ENCODE measurements around the gene PRUNE2. TPM values are rescaled to one million over a fixed set of nuclear protein-coding genes. Genes with fewer than 3 reads are reported as not detected.

PRUNE2 gene
- total and polyA plus RNA-seq, 9 of the 15 experiments (the other 6 are each of a cell fraction or from before 2014, with no cell fraction given), result 0.05 to 0.45 (median 0.18) TPM; not detected in 1

DNA sequence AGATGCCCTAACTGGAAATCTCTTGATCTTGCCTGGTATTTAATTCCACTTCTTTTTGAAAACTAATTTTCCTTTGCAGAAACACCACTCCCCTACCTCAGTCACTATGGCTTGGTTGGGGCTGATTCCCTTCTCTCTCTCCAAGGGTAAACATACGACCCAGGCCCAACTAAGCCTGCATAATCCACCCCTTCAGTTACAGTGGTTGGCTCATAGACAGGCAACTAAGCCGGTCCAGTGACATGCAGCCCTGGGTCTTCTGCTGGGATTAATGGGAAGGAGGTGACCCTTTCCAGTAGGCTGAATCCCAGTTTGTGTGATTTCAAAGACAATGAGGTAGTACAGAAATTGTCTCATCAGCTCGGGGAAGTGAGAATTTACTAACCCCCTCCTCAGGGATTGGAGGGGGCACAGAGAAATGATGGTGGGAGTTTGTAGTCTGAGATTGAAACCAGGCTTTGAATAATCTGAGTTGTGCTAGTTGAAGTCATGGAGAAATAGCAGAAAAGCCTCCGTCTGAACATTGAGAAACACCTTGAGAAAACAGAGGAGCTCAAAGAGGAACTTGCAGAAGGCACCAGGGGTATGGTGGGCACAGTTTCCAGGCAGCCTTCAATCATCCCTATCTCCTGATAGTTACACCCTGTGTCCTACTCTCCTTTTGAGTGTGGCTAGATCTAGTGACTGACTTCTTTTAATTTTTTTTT is 298.0 kb downstream of the PRUNE2 start:
- Histone ChIP-seq H4K20me1 (replicated peaks; ENCODE audit: control insufficient read depth, insufficient read depth, low read length) (no peaks in the 10 kb centered on the region; the same call in 1 of the 2 replicates), H3K9me1 (ENCODE audit: control insufficient read depth, insufficient read depth, low read length) (no peaks in the 10 kb centered on the region), H2AFZ (ENCODE audit: low read depth, low read length) (no peak overlapping the region), H3K36me3 (ENCODE audit: control insufficient read depth, insufficient read depth, low read length) (no peaks in the 10 kb centered on the region), H3K4me1 (replicated peaks in 1 of 2; ENCODE audit: control insufficient read depth in 2 of 2, insufficient read depth in 2 of 2, low read length in 2 of 2) (no peaks in the 10 kb centered on the region; a peak in 1 of 5 replicates), H3K9ac (ENCODE audit: insufficient read depth in 1 of 2, low read depth in 2 of 2, low read length in 2 of 2) (no peak overlapping the region), H3K4me3 (no peak overlapping the region), H3K79me2 (ENCODE audit: control insufficient read depth, insufficient read depth, low read length) (no peaks in the 10 kb centered on the region), H3K9me3 (replicated peaks; ENCODE audit: control insufficient read depth, insufficient read depth, low read depth, low read length) (no peaks in the 10 kb centered on the region), H3K27me3 (ENCODE audit: control insufficient read depth in 2 of 2, insufficient read depth in 2 of 2, low read length in 2 of 2) (no peaks in the 10 kb centered on the region; a peak in 1 of 5 replicates), H3K27ac (ENCODE audit: extremely low read depth, low read depth, low read length) (no peak overlapping the region), H3K4me2 (ENCODE audit: insufficient read depth, low read length) (no peak overlapping the region)
- ChIA-PET CTCF (ENCODE audit: low intra/inter-chr PET ratio) (no interaction called here), POLR2A (no interaction called here)
- FAIRE-seq (no peak), DNase-seq (ENCODE audit: extremely low read depth in 1 of 4, low spot score in 3 of 4) (no peak), ATAC-seq (no peak)
- intact Hi-C loops (cut with micrococcal nuclease) (no loop called here), in situ Hi-C loops (cut with MboI) (no loop called here)
- TF ChIP-seq TBP (optimal IDR thresholded peaks at IDR 0.05; ENCODE audit: low read depth, low read length), result no peak
- no peak for TF ChIP-seq EP300 (IDR thresholded peaks at IDR 0.05; ENCODE audit: low read length)
- no peak for TF ChIP-seq ZNF263 (CRISPR knock-in tag; IDR thresholded peaks at IDR 0.05; ENCODE audit: borderline replicate concordance)
- no peak for TF ChIP-seq ZNF143 (CRISPR knock-in tag; IDR thresholded peaks at IDR 0.05)
- no peak for TF ChIP-seq ZSCAN32 (CRISPR knock-in tag; IDR thresholded peaks at IDR 0.05)
- TF ChIP-seq GATAD2B (IDR thresholded peaks at IDR 0.05; ENCODE audit: borderline replicate concordance), result no peak
- no peak for TF ChIP-seq ETV1 (tag; conservative IDR thresholded peaks at IDR 0.05; ENCODE audit: low read depth)
- WGBS (ENCODE audit: insufficient coverage, low coverage, missing lambda C conversion rate), result 6% methylated on average over 3 of the region's 4 CpGs
- BruUV-seq (replicated peaks), result no TSS peak

Measured in K562 (cell line).